GM12891 (cell line): ENCODE measurements around the gene FSHR.

Source experiments
- PAX5 ChIP-seq: IDR thresholded peaks from 2 replicates; pipeline ENCODE4 v1.6.1; 2011; ENCODE audit warnings: low read length, moderate library complexity, mild to moderate bottlenecking; ENCODE audit not compliant: insufficient read depth, severe bottlenecking
- POLR2A ChIP-seq: IDR thresholded peaks from 2 replicates; pipeline ENCODE4 v1.6.1; 2011; ENCODE audit warnings: low read depth, low read length, control low read depth
- POLR2AphosphoS5 ChIP-seq: IDR thresholded peaks from 2 replicates; pipeline ENCODE4 v1.6.1; 2011; ENCODE audit warnings: low read depth, low read length, control low read depth
- POU2F2 ChIP-seq: IDR thresholded peaks from 2 replicates; pipeline ENCODE4 v1.6.1; 2011; ENCODE audit warnings: low read depth, mild to moderate bottlenecking, control low read depth, low read length, moderate library complexity
- SPI1 ChIP-seq: IDR thresholded peaks from 2 replicates; pipeline ENCODE4 v1.6.1; 2011; ENCODE audit warnings: low read depth, low read length, control low read depth
- TAF1 ChIP-seq: IDR thresholded peaks from 2 replicates; pipeline ENCODE4 v1.6.1; 2011; ENCODE audit warnings: low read depth, low read length, control low read depth

DNA sequence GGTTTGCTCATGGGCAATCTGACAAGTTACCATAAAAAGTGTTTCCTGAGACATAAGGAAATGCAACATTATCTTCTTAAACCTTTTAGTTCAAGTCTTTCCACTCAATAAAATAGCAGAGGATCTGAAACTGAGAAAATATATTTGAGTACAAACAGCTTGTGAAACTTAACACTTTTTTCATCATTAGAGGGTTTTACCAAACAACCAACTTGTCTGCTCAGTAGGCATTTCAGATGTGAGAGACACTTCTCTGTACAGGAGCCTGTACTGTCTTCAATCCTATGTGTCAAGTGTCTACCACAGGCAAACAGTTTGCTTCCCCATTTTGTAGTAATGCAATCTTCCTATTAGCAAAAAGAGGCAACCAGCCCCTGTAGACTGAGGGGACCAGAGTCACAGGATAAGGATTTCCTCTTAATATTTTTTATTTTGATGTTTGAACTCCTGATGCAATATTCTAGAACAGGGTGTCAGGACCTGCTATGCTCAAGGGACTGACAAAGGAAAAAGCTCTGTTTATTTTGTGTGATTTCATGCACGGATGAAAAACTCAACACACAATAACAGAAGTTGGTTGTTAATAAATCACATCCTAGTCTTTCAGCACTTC is 239.7 kb downstream of the FSHR start:
- TF ChIP-seq POLR2AphosphoS5: no peak
- no peak for TF ChIP-seq TAF1
- TF ChIP-seq POLR2A: no peak
- no peak for TF ChIP-seq SPI1
- TF ChIP-seq POU2F2: no peak
- TF ChIP-seq PAX5: no peak
